Endothelial cell of umbilical vein (primary cell): ENCODE results near the gene KDM7A. TPM values are rescaled to one million over a fixed set of nuclear protein-coding genes. Genes with fewer than 3 reads are reported as not detected.

Source experiments
- BruUV-seq: library from RNA; stranded (reverse); fragments of 400-500 nt; replicated peaks from 2 replicates; lab custom pipeline; 2021; lab: Mats Ljungman, UMichigan
- CTCF ChIA-PET: fragments of 300-600, 350-600 bp; sonication (Branson Sonifier 250); formaldehyde crosslinking; loops from one replicate; lab custom pipeline; 2021; ENCODE audit warnings: antibody characterized with exemption, inconsistent platforms; lab: Charles Lee
- POLR2A ChIA-PET: fragments of 300-600, 350-600 bp; sonication (Branson Sonifier 250); formaldehyde crosslinking; loops from one replicate; lab custom pipeline; 2021; ENCODE audit warnings: antibody characterized with exemption, inconsistent platforms; lab: Charles Lee
- DNase-seq: peaks from one replicate; pipeline ENCODE4 v3.0.0-alpha.2; 2011; ENCODE audit warnings: low read depth, low spot score
- FAIRE-seq: peaks from 2 replicates; lab custom pipeline; 2011; peaks lifted over from hg19 to GRCh38; lab: Jason Lieb, UNC
- H2AFZ ChIP-seq: 2 replicates; pipeline ENCODE4 v1.6.0; 2012; ENCODE audit warnings: low read depth, low read length, control low read depth, inconsistent platforms
- H3K27ac ChIP-seq: 2 replicates; pipeline ENCODE4 v1.5.1; 2011; ENCODE audit warnings: low read depth, mild to moderate bottlenecking, control low read depth, low read length, moderate library complexity; ENCODE audit not compliant: insufficient read depth
- H3K27me3 ChIP-seq, 2 experiments: 2 replicates each; pipeline versions ENCODE4 v1.6.0 to v1.6.1; 2011; ENCODE audit warnings: low read length in 2 of 2, mixed read lengths in 1 of 2; ENCODE audit not compliant: control insufficient read depth in 2 of 2, insufficient read depth in 2 of 2
- H3K36me3 ChIP-seq, 2 experiments: 2 replicates in 1 of 2; 3 replicates in 1 of 2; pipeline ENCODE4 v1.5.1; 2011; ENCODE audit warnings: low read length in 2 of 2, mild to moderate bottlenecking in 1 of 2, moderate library complexity in 1 of 2; ENCODE audit not compliant: control insufficient read depth in 2 of 2, insufficient read depth in 2 of 2; ENCODE audit errors: extremely low read depth in 1 of 2
- H3K4me1 ChIP-seq: 3 replicates; pipeline ENCODE4 v1.5.1; 2011; ENCODE audit warnings: mild to moderate bottlenecking, low read length; ENCODE audit not compliant: control insufficient read depth, insufficient read depth; ENCODE audit errors: extremely low read depth
- H3K4me2 ChIP-seq: 2 replicates; pipeline ENCODE4 v1.6.1; 2011; ENCODE audit warnings: low read length, control low read depth, mixed read lengths; ENCODE audit not compliant: insufficient read depth
- H3K4me3 ChIP-seq, 3 experiments: fragments of 200-600 bp in 1 of 3; sonication (generic), shearing (Covaris generic) in 1 of 3; replicated peaks in 1 of 3; 2 replicates each; pipeline ENCODE4 v1.5.1; 2011 to 2016; ENCODE audit warnings: control low read depth in 3 of 3, low read length in 3 of 3, mild to moderate bottlenecking in 2 of 3, inconsistent platforms in 1 of 3, low read depth in 1 of 3, moderate library complexity in 1 of 3; ENCODE audit not compliant: insufficient read depth in 1 of 3
- H3K79me2 ChIP-seq: 2 replicates; pipeline ENCODE4 v1.6.0; 2012; ENCODE audit warnings: low read length, inconsistent platforms; ENCODE audit not compliant: control insufficient read depth, insufficient read depth
- H3K9ac ChIP-seq: replicated peaks from 2 replicates; pipeline ENCODE3; 2011; ENCODE audit warnings: low read length, control low read depth; ENCODE audit not compliant: insufficient read depth; ENCODE audit errors: extremely low read depth
- H3K9me1 ChIP-seq: replicated peaks from 3 replicates; pipeline ENCODE4 v1.6.0; 2011; ENCODE audit warnings: mild to moderate bottlenecking, low read length; ENCODE audit not compliant: control insufficient read depth, insufficient read depth; ENCODE audit errors: extremely low read depth
- H3K9me3 ChIP-seq: replicated peaks from 2 replicates; pipeline ENCODE4 v1.5.1; 2012; ENCODE audit warnings: low read length, inconsistent platforms; ENCODE audit not compliant: control insufficient read depth, insufficient read depth
- H4K20me1 ChIP-seq: replicated peaks from 2 replicates; pipeline ENCODE3; 2011; ENCODE audit warnings: mild to moderate bottlenecking, low read length; ENCODE audit not compliant: control insufficient read depth, insufficient read depth; ENCODE audit errors: extremely low read depth
- GATA2 ChIP-seq: IDR thresholded peaks from 2 replicates; pipeline ENCODE4 v1.7.0; 2011; ENCODE audit warnings: low read depth, mild to moderate bottlenecking, moderate library complexity, mixed read lengths, low read length; ENCODE audit not compliant: insufficient read length, insufficient read depth
- POLR2AphosphoS5 ChIP-seq: IDR thresholded peaks from 2 replicates; pipeline ENCODE4 v1.6.1; 2012; ENCODE audit warnings: low read depth, mild to moderate bottlenecking, control low read depth, low read length, moderate library complexity; ENCODE audit not compliant: insufficient read depth
- dilution Hi-C: fragments of 300-500 bp; cut with MboI; formaldehyde crosslinking; loops from one replicate; pipeline ENCODE4 v1.15.0; 2019; ENCODE audit warnings: low sequenced_read_pairs; ENCODE audit not compliant: extremely low pct_ligation_motif_present
- intact Hi-C: fragments of 100-400 bp; cut with micrococcal nuclease; formaldehyde crosslinking; loops from one replicate; pipeline ENCODE4 v1.10.0; 2022
- polyA plus RNA-seq, 4 experiments: library from polyadenylated mRNA; depleted of rRNA in 3 of 4; stranded (reverse) in 3 of 4; unstranded in 1 of 4; fragments of >200 nt; gene quantifications; 2 replicates each; pipeline versions ENCODE4 v1.2.1 to v1.2.3, GENCODE V29; 2011 to 2012; ENCODE audit warnings: missing spikeins in 1 of 4
- total RNA-seq: library from RNA; stranded (reverse); gene quantifications from 2 replicates; pipeline ENCODE4 v1.2.3, GENCODE V29; 2021
- TF ChIP-seq, protein P1 (sequence below), 2 donors: IDR thresholded peaks; 1 replicate in 1 of 2; 2 replicates in 1 of 2; pipeline ENCODE4 v1.5.1; 2011; ENCODE audit warnings: low read length in 2 of 2, mild to moderate bottlenecking in 2 of 2, moderate library complexity in 2 of 2, control low read depth in 1 of 2, inconsistent platforms in 1 of 2, low read depth in 1 of 2; ENCODE audit not compliant: insufficient read depth in 1 of 2; ENCODE audit errors: extremely low read depth in 1 of 2

Gene KDM7A
- total and polyA plus RNA-seq, 2 donors (not counting 3 experiments of a cell fraction or from before 2014, with no cell fraction given) = 2.4 to 7.3 TPM

DNA sequence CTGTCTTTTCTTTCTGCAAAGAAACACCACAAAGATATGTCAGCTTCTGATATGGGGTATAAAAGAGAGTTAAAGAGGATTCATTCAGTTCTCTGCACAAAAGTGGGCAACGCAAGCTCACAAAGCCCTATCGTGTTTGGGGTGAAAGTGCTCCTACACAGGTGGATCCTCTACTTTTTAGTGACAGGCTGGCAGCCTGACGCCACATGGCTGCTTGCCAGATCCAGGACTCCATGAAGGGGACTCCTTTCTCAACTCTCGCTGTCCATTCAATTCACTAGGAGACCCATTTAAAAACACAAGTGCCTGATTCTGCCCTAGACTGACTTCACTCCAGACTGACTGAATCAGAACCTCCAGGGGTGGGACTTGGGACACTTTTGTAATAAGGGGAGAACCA is 122.0 kb downstream of the KDM7A start:
- Histone ChIP-seq H3K4me3 (no peak overlapping the region), H3K27ac (no peak overlapping the region), H3K4me2 (no peak overlapping the region), H3K9me1 (no peaks in the 10 kb centered on the region), H3K79me2 (peaks cover 20% of the 10 kb centered on the region), H3K36me3 (peaks cover 10 to 13% of the 10 kb centered on the region in 2 experiments), H2AFZ (no peak overlapping the region), H3K27me3 (no peaks in the 10 kb centered on the region), H3K9me3 (no peaks in the 10 kb centered on the region), H4K20me1 (no peaks in the 10 kb centered on the region), H3K4me1 (peaks cover 24% of the 10 kb centered on the region), H3K9ac (no peak overlapping the region)
- intact Hi-C loops = no loop called here
- ChIA-PET CTCF (interaction anchor here (10.0 kb wide), 1 partner anchor 14 kb away, joined by 66 read pairs; no protein-coding TSS in a partner anchor), POLR2A (no interaction called here)
- no TSS peak for BruUV-seq
- no peak for DNase-seq
- dilution Hi-C loops = no loop called here
- no peak for FAIRE-seq
- TF ChIP-seq, protein P1, sequence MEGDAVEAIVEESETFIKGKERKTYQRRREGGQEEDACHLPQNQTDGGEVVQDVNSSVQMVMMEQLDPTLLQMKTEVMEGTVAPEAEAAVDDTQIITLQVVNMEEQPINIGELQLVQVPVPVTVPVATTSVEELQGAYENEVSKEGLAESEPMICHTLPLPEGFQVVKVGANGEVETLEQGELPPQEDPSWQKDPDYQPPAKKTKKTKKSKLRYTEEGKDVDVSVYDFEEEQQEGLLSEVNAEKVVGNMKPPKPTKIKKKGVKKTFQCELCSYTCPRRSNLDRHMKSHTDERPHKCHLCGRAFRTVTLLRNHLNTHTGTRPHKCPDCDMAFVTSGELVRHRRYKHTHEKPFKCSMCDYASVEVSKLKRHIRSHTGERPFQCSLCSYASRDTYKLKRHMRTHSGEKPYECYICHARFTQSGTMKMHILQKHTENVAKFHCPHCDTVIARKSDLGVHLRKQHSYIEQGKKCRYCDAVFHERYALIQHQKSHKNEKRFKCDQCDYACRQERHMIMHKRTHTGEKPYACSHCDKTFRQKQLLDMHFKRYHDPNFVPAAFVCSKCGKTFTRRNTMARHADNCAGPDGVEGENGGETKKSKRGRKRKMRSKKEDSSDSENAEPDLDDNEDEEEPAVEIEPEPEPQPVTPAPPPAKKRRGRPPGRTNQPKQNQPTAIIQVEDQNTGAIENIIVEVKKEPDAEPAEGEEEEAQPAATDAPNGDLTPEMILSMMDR (IDR thresholded peaks at IDR 0.05; ENCODE audit: extremely low read depth in 1 of 2, insufficient read depth in 1 of 2, low read depth in 1 of 2, low read length in 2 of 2) = no peak
- TF ChIP-seq POLR2AphosphoS5 = no peak

DNA sequence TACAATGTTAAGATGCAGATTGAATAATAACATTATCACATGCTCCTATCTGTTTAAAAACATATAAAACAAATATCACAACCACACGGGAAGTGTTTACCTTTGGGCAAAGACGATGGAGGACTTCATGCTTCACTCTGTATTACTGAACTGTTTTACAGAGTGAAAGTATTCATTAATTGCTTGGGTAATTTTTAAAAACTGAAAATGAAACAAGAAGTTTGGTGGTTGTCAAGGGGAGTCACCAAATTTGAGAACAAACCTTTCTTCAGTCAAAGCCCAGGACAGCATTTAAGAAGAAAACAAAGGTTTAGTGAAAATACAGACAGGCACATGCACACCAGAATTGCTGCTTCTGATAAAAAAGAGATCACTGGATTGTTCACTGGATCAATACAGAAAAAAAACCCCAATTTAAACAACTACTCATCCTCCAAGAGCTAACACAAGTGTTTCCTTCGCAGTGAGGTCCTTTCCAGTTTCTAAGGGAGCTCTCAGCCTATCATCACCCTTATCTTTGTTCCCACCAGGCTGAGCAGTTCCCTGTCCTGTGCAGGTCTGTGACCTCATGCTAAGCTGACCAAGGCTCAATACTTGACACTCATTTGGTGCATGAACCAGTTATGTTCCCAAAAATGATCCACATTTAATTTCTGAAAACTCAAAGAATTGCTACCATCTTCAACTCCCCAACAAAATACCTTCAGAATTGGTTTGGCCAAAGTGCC is 122.8 kb downstream of the KDM7A start:
- no peaks in the 10 kb centered on the region for H3K27me3 ChIP-seq
- POLR2A ChIA-PET = no interaction called here
- CTCF ChIA-PET = interaction anchor here (10.0 kb wide), 1 partner anchor 13 kb away, joined by 66 read pairs; no protein-coding TSS in a partner anchor
- dilution Hi-C loops = no loop called here
- H4K20me1 ChIP-seq = no peaks in the 10 kb centered on the region
- peaks cover 10 to 13% of the 10 kb centered on the region in 2 experiments for H3K36me3 ChIP-seq
- no peak overlapping the region for H2AFZ ChIP-seq
- H3K27ac ChIP-seq = no peak overlapping the region
- FAIRE-seq (no peak), DNase-seq (no peak)
- H3K4me1 ChIP-seq = peaks cover 24% of the 10 kb centered on the region
- H3K9me3 ChIP-seq = no peaks in the 10 kb centered on the region
- BruUV-seq = no TSS peak
- no peaks in the 10 kb centered on the region for H3K9me1 ChIP-seq
- no peak overlapping the region for H3K4me3 ChIP-seq
- H3K4me2 ChIP-seq = no peak overlapping the region
- H3K79me2 ChIP-seq = peaks cover 16% of the 10 kb centered on the region
- TF ChIP-seq POLR2AphosphoS5 (no peak), GATA2 (no peak)
- H3K9ac ChIP-seq = no peak overlapping the region
- intact Hi-C loops = no loop called here
